Natural killer cell (primary cell): ENCODE data around the gene LILRB3. TPM values are rescaled to one million over a fixed set of nuclear protein-coding genes. Genes with fewer than 3 reads are reported as not detected.
"Not testable (repeated sequence)": the region's sequence is repeated elsewhere in the genome, so short reads cannot be mapped to it uniquely, and the experiment has no call there.

ENCODE experiments used
- ATAC-seq, 3 donors: fragments of 150-1000 bp in 2 of 3; fragments of 200-7000 bp in 1 of 3; cut with Tn5 transposase; 1 replicate in 1 of 3; 2 replicates in 2 of 3; pipeline ENCODE4 v1.10.0; 2021; ENCODE audit warnings: mild to moderate bottlenecking in 2 of 3, moderate library complexity in 2 of 3
- DNase-seq, 2 donors: peaks; one replicate each; pipeline versions ENCODE4 v3.0.0 to v3.0.0-alpha.2; 2013 to 2021; ENCODE audit warnings: mixed read lengths in 1 of 2
- H3K27ac ChIP-seq: one replicate; pipeline ENCODE4 v1.5.1; 2013; ENCODE audit warnings: mild to moderate bottlenecking, low read length
- H3K27me3 ChIP-seq: one replicate; pipeline ENCODE4 v1.6.1; 2013; ENCODE audit warnings: low read length; ENCODE audit not compliant: control insufficient read depth, insufficient read depth
- H3K36me3 ChIP-seq: one replicate; pipeline ENCODE4 v1.6.1; 2013; ENCODE audit warnings: low read length; ENCODE audit not compliant: control insufficient read depth, insufficient read depth
- H3K4me1 ChIP-seq: one replicate; pipeline ENCODE4 v1.6.1; 2013; ENCODE audit warnings: low read length; ENCODE audit not compliant: control insufficient read depth, insufficient read depth
- H3K4me3 ChIP-seq: one replicate; pipeline ENCODE4 v1.5.1; 2013; ENCODE audit warnings: low read length
- H3K9me3 ChIP-seq: one replicate; pipeline ENCODE4 v1.6.1; 2013; ENCODE audit warnings: low read length; ENCODE audit not compliant: control insufficient read depth, insufficient read depth
- H3K27ac Mint-ChIP-seq, 2 donors: one replicate each; pipeline ENCODE4 v1.8.0; 2022; ENCODE audit warnings: mild to moderate bottlenecking in 2 of 2, mixed read lengths in 2 of 2, moderate library complexity in 1 of 2
- H3K27me3 Mint-ChIP-seq, 2 donors: one replicate each; pipeline ENCODE4 v1.8.0; 2022; ENCODE audit warnings: low read depth in 2 of 2, mixed read lengths in 2 of 2
- H3K36me3 Mint-ChIP-seq: one replicate; pipeline ENCODE4 v1.8.0; 2022; ENCODE audit warnings: mixed read lengths
- H3K4me1 Mint-ChIP-seq, 2 donors: one replicate each; pipeline ENCODE4 v1.8.0; 2022; ENCODE audit warnings: mixed read lengths in 2 of 2
- H3K4me3 Mint-ChIP-seq: one replicate; pipeline ENCODE4 v1.8.0; 2022; ENCODE audit warnings: mild to moderate bottlenecking, moderate library complexity, mixed read lengths
- H3K9me3 Mint-ChIP-seq, 2 donors: one replicate each; pipeline ENCODE4 v1.8.0; 2022; ENCODE audit warnings: mixed read lengths in 2 of 2
- CTCF ChIP-seq: fragments of 200-600 bp; IDR thresholded peaks from one replicate; pipeline ENCODE4 v1.8.0; 2022; ENCODE audit warnings: antibody characterized with exemption
- WGBS: methylation state at CpG from one replicate; pipeline ENCODE4 v1.1.7; 2013; ENCODE audit warnings: missing lambda C conversion rate; ENCODE audit not compliant: insufficient coverage; 5-methylcytosine and 5-hydroxymethylcytosine counted together
- intact Hi-C: fragments of 100-400 bp; cut with micrococcal nuclease; formaldehyde crosslinking; loops from one replicate; pipeline ENCODE4 v1.14.2; 2022
- total RNA-seq, 4 donors: library from RNA; stranded (reverse); fragments of 120-200 nt in 1 of 4; gene quantifications; one replicate each; pipeline versions ENCODE4 v1.2.3 to v1.2.4, GENCODE V29; 2013 to 2022

Gene LILRB3
- total RNA-seq, 3 donors from 2014 or later (not counting 1 experiment from before 2014, with no cell fraction given), result 6.8 to 12.6 (median 12.6) TPM

DNA sequence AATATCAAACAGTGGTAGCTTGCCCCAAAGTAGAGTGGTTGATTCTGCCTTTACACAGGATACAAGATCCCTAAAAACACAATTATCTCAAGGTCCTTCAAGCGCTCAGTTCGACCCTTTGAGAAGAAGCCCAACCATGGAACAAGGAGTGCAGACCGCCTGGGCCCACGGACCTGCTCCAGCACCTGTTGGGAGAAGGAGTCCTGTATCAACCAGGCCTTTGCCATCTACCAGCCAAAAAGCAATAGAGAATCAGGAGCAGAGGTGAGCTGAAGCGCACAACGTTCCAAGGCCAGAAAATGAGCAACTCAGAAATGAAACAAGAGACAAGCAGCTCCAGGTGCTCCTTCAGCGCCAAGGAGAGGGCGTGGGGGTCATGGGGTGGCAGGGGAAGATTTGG is 6.3 kb upstream of the LILRB3 start:
- Histone ChIP-seq H3K27ac (no peak overlapping the region), H3K4me1 (peaks cover 6% of the 10 kb centered on the region), H3K9me3 (no peaks in the 10 kb centered on the region), H3K27me3 (peaks cover 25% of the 10 kb centered on the region), H3K4me3 (no peak overlapping the region), H3K36me3 (no peaks in the 10 kb centered on the region)
- no peaks in the 10 kb centered on the region for H3K36me3 Mint-ChIP-seq
- TF ChIP-seq CTCF, result no peak
- DNase-seq (no peak), ATAC-seq (no peak)
- H3K4me3 Mint-ChIP-seq, result no peak overlapping the region
- 93% methylated on average over 8 of the region's 8 CpGs for WGBS
- intact Hi-C loops, result no loop called here
- no peaks in the 10 kb centered on the region for H3K9me3 Mint-ChIP-seq
- H3K27ac Mint-ChIP-seq, result no peak overlapping the region
- H3K4me1 Mint-ChIP-seq, result peaks cover 5 to 6% of the 10 kb centered on the region in 2 donors
- H3K27me3 Mint-ChIP-seq, result peaks cover 20 to 32% of the 10 kb centered on the region in 2 donors

DNA sequence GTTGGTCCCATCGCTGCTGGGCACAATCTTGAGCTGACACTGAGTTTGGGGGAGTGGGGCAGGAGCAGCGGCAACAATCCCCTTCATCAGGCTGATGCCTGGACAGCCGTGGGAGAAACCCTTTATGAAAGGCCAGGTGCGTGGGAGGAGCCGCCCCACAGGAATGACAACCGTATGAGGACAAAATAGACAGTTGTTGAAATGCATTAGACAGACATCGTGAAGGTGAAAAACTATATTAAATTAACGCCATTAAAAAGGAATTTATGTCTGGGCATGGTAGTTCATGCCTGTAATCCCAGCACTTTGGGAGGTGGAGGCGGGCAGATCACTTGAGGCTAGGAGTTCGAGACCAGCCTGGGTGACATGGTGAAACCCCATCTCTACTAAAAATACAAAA is 1.8 kb upstream of the LILRB3 start:
- intact Hi-C loops, H3K9me3 ChIP-seq, H3K4me3 ChIP-seq, ATAC-seq, H3K27ac ChIP-seq, H3K27ac Mint-ChIP-seq, H3K4me1 Mint-ChIP-seq, H3K36me3 ChIP-seq, H3K4me3 Mint-ChIP-seq, H3K9me3 Mint-ChIP-seq, DNase-seq, H3K27me3 ChIP-seq, H3K36me3 Mint-ChIP-seq: not testable (repeated sequence)
- H3K27me3 Mint-ChIP-seq, result peaks cover 18 to 19% of the 10 kb centered on the region in 2 donors
- peaks cover 16% of the 10 kb centered on the region for H3K4me1 ChIP-seq
- WGBS, result 88% methylated on average over 10 of the region's 10 CpGs

- intact Hi-C loops, result loop anchor here (2.0 kb wide), 1 partner anchor 23 kb away; no protein-coding TSS in a partner anchor
- peaks cover 14 to 15% of the 10 kb centered on the region in 2 donors for H3K27me3 Mint-ChIP-seq
- not testable (repeated sequence) for H3K4me3 Mint-ChIP-seq, H3K4me1 Mint-ChIP-seq, H3K36me3 ChIP-seq, H3K27me3 ChIP-seq, H3K27ac Mint-ChIP-seq, ATAC-seq, H3K9me3 Mint-ChIP-seq, DNase-seq, H3K9me3 ChIP-seq, H3K4me3 ChIP-seq, H3K36me3 Mint-ChIP-seq, H3K27ac ChIP-seq
- 71% methylated on average over 4 of the region's 5 CpGs for WGBS
- H3K4me1 ChIP-seq, result peaks cover 16% of the 10 kb centered on the region
These were observed 1.1 kb upstream of the LILRB3 start for GRCh38 chr19:54223937-54224281.

- not testable (repeated sequence) for H3K27me3 ChIP-seq, DNase-seq, H3K9me3 Mint-ChIP-seq, H3K4me3 Mint-ChIP-seq, H3K36me3 ChIP-seq, ATAC-seq, H3K27ac Mint-ChIP-seq, H3K9me3 ChIP-seq, H3K36me3 Mint-ChIP-seq, H3K4me3 ChIP-seq, H3K4me1 Mint-ChIP-seq, H3K27ac ChIP-seq
- intact Hi-C loops, result loop anchor here (2.0 kb wide), 1 partner anchor 23 kb away; no protein-coding TSS in a partner anchor
- WGBS, result 76% methylated on average over 12 of the region's 14 CpGs
- H3K4me1 ChIP-seq, result peaks cover 16% of the 10 kb centered on the region
- H3K27me3 Mint-ChIP-seq, result peaks cover 11 to 15% of the 10 kb centered on the region in 2 donors
These were observed 600 bp upstream of the LILRB3 start for GRCh38 chr19:54223277-54223936.

GRCh38 chr19:54221947-54222346 is 860 bp downstream of the LILRB3 start:
- DNase-seq, H3K27me3 ChIP-seq, H3K9me3 ChIP-seq, H3K4me3 ChIP-seq, H3K4me1 Mint-ChIP-seq, H3K27ac ChIP-seq, H3K4me3 Mint-ChIP-seq, H3K36me3 Mint-ChIP-seq, H3K27ac Mint-ChIP-seq, ATAC-seq, H3K36me3 ChIP-seq, H3K9me3 Mint-ChIP-seq: not testable (repeated sequence)
- H3K4me1 ChIP-seq, result peaks cover 16% of the 10 kb centered on the region
- intact Hi-C loops, result loop anchor here (2.0 kb wide), 1 partner anchor 25 kb away; no protein-coding TSS in a partner anchor
- peaks cover 11 to 13% of the 10 kb centered on the region in 2 donors for H3K27me3 Mint-ChIP-seq
- WGBS, result no CpG with 5 or more reads among the region's 7 CpGs

- H3K36me3 Mint-ChIP-seq, intact Hi-C loops, H3K9me3 Mint-ChIP-seq, H3K9me3 ChIP-seq, H3K36me3 ChIP-seq, ATAC-seq, H3K27me3 ChIP-seq, H3K27ac Mint-ChIP-seq, H3K27ac ChIP-seq, H3K4me3 ChIP-seq, DNase-seq, H3K4me1 Mint-ChIP-seq, H3K4me3 Mint-ChIP-seq: not testable (repeated sequence)
- 80% methylated on average over 1 of the region's 5 CpGs for WGBS
- peaks cover 11 to 13% of the 10 kb centered on the region in 2 donors for H3K27me3 Mint-ChIP-seq
- H3K4me1 ChIP-seq, result peaks cover 16% of the 10 kb centered on the region
These were observed 3.1 kb downstream of the LILRB3 start for GRCh38 chr19:54219702-54220101.
